Adipocyte (in vitro differentiated cells): Measurements from ENCODE around the gene NAV2.

Experiments used
- DNase-seq: peaks from one replicate; pipeline ENCODE4 v3.0.0-alpha.2; 2015; ENCODE audit warnings: low read depth
- H3K27me3 ChIP-seq: replicated peaks from 2 replicates; pipeline ENCODE4 v1.7.0; 2013; ENCODE audit warnings: mild to moderate bottlenecking, low read length, moderate library complexity; ENCODE audit not compliant: control insufficient read depth, insufficient read depth
- H3K36me3 ChIP-seq: 2 replicates; pipeline ENCODE4 v1.7.0; 2013; ENCODE audit warnings: low read length, mild to moderate bottlenecking, moderate library complexity; ENCODE audit not compliant: control insufficient read depth, insufficient read depth, severe bottlenecking
- H3K4me1 ChIP-seq: 2 replicates; pipeline ENCODE4 v1.7.0; 2013; ENCODE audit warnings: mild to moderate bottlenecking, low read length, moderate library complexity; ENCODE audit not compliant: control insufficient read depth, insufficient read depth
- H3K4me3 ChIP-seq: 2 replicates; pipeline ENCODE4 v1.7.0; 2013; ENCODE audit warnings: mild to moderate bottlenecking, low read length, moderate library complexity
- H3K9ac ChIP-seq: 2 replicates; pipeline ENCODE4 v1.7.0; 2013; ENCODE audit warnings: mild to moderate bottlenecking, low read length, moderate library complexity
- H3K9me3 ChIP-seq: 2 replicates; pipeline ENCODE4 v1.7.0; 2013; ENCODE audit warnings: mild to moderate bottlenecking, low read length, moderate library complexity; ENCODE audit not compliant: control insufficient read depth

Gene NAV2

GRCh38 chr11:19676475-19677380, 35.9 kb upstream of the NAV2 start:
- Histone ChIP-seq H3K27me3 (no peaks in the 10 kb centered on the region), H3K9ac (no peak overlapping the region), H3K36me3 (no peaks in the 10 kb centered on the region), H3K4me1 (peaks cover 78% of the 10 kb centered on the region), H3K9me3 (no peaks in the 10 kb centered on the region), H3K4me3 (no peak overlapping the region)
- DNase-seq = no peak

GRCh38 chr11:19677381-19678080, 35.1 kb upstream of the NAV2 start:
- H3K9ac ChIP-seq = no peak overlapping the region
- DNase-seq = no peak
- H3K36me3 ChIP-seq = no peaks in the 10 kb centered on the region
- no peaks in the 10 kb centered on the region for H3K27me3 ChIP-seq
- H3K4me3 ChIP-seq = no peak overlapping the region
- H3K4me1 ChIP-seq = peaks cover 84% of the 10 kb centered on the region
- H3K9me3 ChIP-seq = no peaks in the 10 kb centered on the region

GRCh38 chr11:19679952-19680828, 32.4 kb upstream of the NAV2 start:
- Histone ChIP-seq H3K9ac (peak overlapping the region; percentile 69), H3K27me3 (no peaks in the 10 kb centered on the region), H3K9me3 (no peaks in the 10 kb centered on the region), H3K4me1 (peaks cover 86% of the 10 kb centered on the region), H3K4me3 (peak overlapping the region; percentile 46), H3K36me3 (no peaks in the 10 kb centered on the region)
- peak; percentile 94 for DNase-seq

GRCh38 chr11:19680829-19681368, 31.7 kb upstream of the NAV2 start:
- peaks cover 86% of the 10 kb centered on the region for H3K4me1 ChIP-seq

GRCh38 chr11:19683141-19683805, 29.4 kb upstream of the NAV2 start:
- DNase-seq = no peak
- H3K9me3 ChIP-seq = no peaks in the 10 kb centered on the region
- no peaks in the 10 kb centered on the region for H3K27me3 ChIP-seq
- peak overlapping the region; percentile 69 for H3K9ac ChIP-seq
- H3K36me3 ChIP-seq = no peaks in the 10 kb centered on the region
- peaks cover 71% of the 10 kb centered on the region for H3K4me1 ChIP-seq
- H3K4me3 ChIP-seq = peak overlapping the region; percentile 8

More at GRCh38 chr11:19680829-19681368, 31.7 kb upstream of the NAV2 start:
- DNase-seq = peak; percentile 42
- Histone ChIP-seq H3K9ac (peak overlapping the region; percentile 69), H3K9me3 (no peaks in the 10 kb centered on the region), H3K36me3 (no peaks in the 10 kb centered on the region), H3K27me3 (no peaks in the 10 kb centered on the region), H3K4me3 (peak overlapping the region; percentile 46)

- Histone ChIP-seq H3K36me3 (no peaks in the 10 kb centered on the region), H3K27me3 (no peaks in the 10 kb centered on the region), H3K9ac (peak overlapping the region; percentile 69), H3K4me3 (no peak overlapping the region), H3K4me1 (peaks cover 74% of the 10 kb centered on the region), H3K9me3 (no peaks in the 10 kb centered on the region)
- DNase-seq = peak; percentile 16
These were observed 28.7 kb upstream of the NAV2 start for GRCh38 chr11:19683862-19684491.

- Histone ChIP-seq H3K36me3 (no peaks in the 10 kb centered on the region), H3K27me3 (no peaks in the 10 kb centered on the region), H3K9me3 (no peaks in the 10 kb centered on the region), H3K4me1 (peaks cover 61% of the 10 kb centered on the region), H3K4me3 (no peak overlapping the region), H3K9ac (no peak overlapping the region)
- no peak for DNase-seq
These were observed 26.4 kb upstream of the NAV2 start for GRCh38 chr11:19686234-19686633.

- no peak overlapping the region for H3K9ac ChIP-seq
- no peak overlapping the region for H3K4me3 ChIP-seq
- no peaks in the 10 kb centered on the region for H3K9me3 ChIP-seq
- DNase-seq = no peak
- peaks cover 50% of the 10 kb centered on the region for H3K4me1 ChIP-seq
- no peaks in the 10 kb centered on the region for H3K36me3 ChIP-seq
- H3K27me3 ChIP-seq = no peaks in the 10 kb centered on the region
These were observed 25.2 kb upstream of the NAV2 start for GRCh38 chr11:19687392-19687791.

- Histone ChIP-seq H3K4me1 (peaks cover 29% of the 10 kb centered on the region), H3K27me3 (no peaks in the 10 kb centered on the region), H3K4me3 (no peak overlapping the region), H3K9me3 (no peaks in the 10 kb centered on the region), H3K9ac (no peak overlapping the region), H3K36me3 (no peaks in the 10 kb centered on the region)
- no peak for DNase-seq
These were observed 23.2 kb upstream of the NAV2 start for GRCh38 chr11:19689281-19690000.

GRCh38 chr11:19690885-19691284, 21.8 kb upstream of the NAV2 start:
- Histone ChIP-seq H3K27me3 (no peaks in the 10 kb centered on the region), H3K4me3 (no peak overlapping the region), H3K4me1 (peaks cover 20% of the 10 kb centered on the region), H3K9me3 (no peaks in the 10 kb centered on the region), H3K9ac (no peak overlapping the region), H3K36me3 (no peaks in the 10 kb centered on the region)
- no peak for DNase-seq
